Mesenchymal stem cell (in vitro differentiated cells and primary cell): ENCODE measurements around the gene SAT1. TPM values are rescaled to one million over a fixed set of nuclear protein-coding genes. Genes with fewer than 3 reads are reported as not detected.
A peak's percentile ranks its signal among the peaks of the same experiment; 100 is the strongest.

Experiments used
- DNase-seq: peaks from one replicate; pipeline ENCODE4 v3.0.0-alpha.2; 2013
- H2AFZ ChIP-seq: one replicate; pipeline ENCODE4 v1.6.1; 2013; ENCODE audit warnings: low read depth, mild to moderate bottlenecking, control low read depth, inconsistent platforms, low read length, moderate library complexity
- H2AK5ac ChIP-seq: 2 replicates; pipeline ENCODE4 v1.6.1; 2013; ENCODE audit warnings: low read length, moderate library complexity, mild to moderate bottlenecking, inconsistent platforms; ENCODE audit not compliant: severe bottlenecking
- H2BK120ac ChIP-seq: one replicate; pipeline ENCODE4 v1.6.1; 2013; ENCODE audit warnings: low read depth, mild to moderate bottlenecking, inconsistent platforms, low read length, moderate library complexity
- H2BK12ac ChIP-seq, 2 experiments: one replicate each; pipeline ENCODE4 v1.6.1; 2013; ENCODE audit warnings: inconsistent platforms in 2 of 2, low read length in 2 of 2, mild to moderate bottlenecking in 2 of 2, moderate library complexity in 2 of 2, control low read depth in 1 of 2
- H2BK15ac ChIP-seq: one replicate; pipeline ENCODE4 v1.6.1; 2013; ENCODE audit warnings: mild to moderate bottlenecking, low read depth, inconsistent platforms; ENCODE audit not compliant: poor library complexity, severe bottlenecking
- H2BK5ac ChIP-seq: 2 replicates; pipeline ENCODE4 v1.6.1; 2013; ENCODE audit warnings: low read depth, mild to moderate bottlenecking, low read length, control low read depth, inconsistent platforms; ENCODE audit not compliant: poor library complexity, severe bottlenecking
- H3K14ac ChIP-seq, 2 experiments: one replicate each; pipeline ENCODE4 v1.6.1; 2013; ENCODE audit warnings: inconsistent platforms in 2 of 2, low read length in 2 of 2, control low read depth in 1 of 2, mild to moderate bottlenecking in 1 of 2, moderate library complexity in 1 of 2
- H3K18ac ChIP-seq, 2 experiments: one replicate each; pipeline ENCODE4 v1.6.1; 2013; ENCODE audit warnings: inconsistent platforms in 2 of 2, low read length in 2 of 2, control low read depth in 1 of 2, low read depth in 1 of 2, mild to moderate bottlenecking in 1 of 2
- H3K23ac ChIP-seq, 2 experiments: one replicate each; pipeline ENCODE4 v1.6.1; 2013; ENCODE audit warnings: inconsistent platforms in 2 of 2, low read length in 2 of 2, mild to moderate bottlenecking in 2 of 2, moderate library complexity in 2 of 2, control low read depth in 1 of 2
- H3K27ac ChIP-seq: 2 replicates; pipeline ENCODE4 v1.5.1; 2013; ENCODE audit warnings: mild to moderate bottlenecking, moderate library complexity, low read length, control low read depth, inconsistent platforms; ENCODE audit not compliant: poor library complexity, severe bottlenecking
- H3K27me3 ChIP-seq, 2 experiments: 2 replicates each; pipeline versions ENCODE4 v1.6.1 to v1.7.0; 2013; ENCODE audit warnings: low read length in 2 of 2, mild to moderate bottlenecking in 2 of 2, moderate library complexity in 2 of 2, control low read depth in 1 of 2, inconsistent platforms in 1 of 2; ENCODE audit not compliant: control insufficient read depth in 1 of 2, insufficient read depth in 1 of 2
- H3K36me3 ChIP-seq, 2 experiments: 2 replicates each; pipeline versions ENCODE4 v1.6.1 to v1.7.0; 2013; ENCODE audit warnings: low read length in 2 of 2, control low read depth in 1 of 2, inconsistent platforms in 1 of 2, low read depth in 1 of 2, mild to moderate bottlenecking in 1 of 2; ENCODE audit not compliant: insufficient read depth in 2 of 2, control insufficient read depth in 1 of 2
- H3K4ac ChIP-seq, 2 experiments: one replicate each; pipeline ENCODE4 v1.6.1; 2013; ENCODE audit warnings: inconsistent platforms in 2 of 2, low read length in 2 of 2, mild to moderate bottlenecking in 2 of 2, moderate library complexity in 2 of 2, control low read depth in 1 of 2, low read depth in 1 of 2
- H3K4me1 ChIP-seq: 2 replicates; pipeline ENCODE4 v1.6.1; 2013; ENCODE audit warnings: low read depth, low read length, control low read depth; ENCODE audit not compliant: control insufficient read depth, insufficient read depth
- H3K4me2 ChIP-seq: 2 replicates; pipeline ENCODE4 v1.6.1; 2013; ENCODE audit warnings: low read length, mild to moderate bottlenecking, inconsistent platforms; ENCODE audit not compliant: poor library complexity, severe bottlenecking
- H3K4me3 ChIP-seq, 2 experiments: 2 replicates each; pipeline versions ENCODE4 v1.5.1 to v1.7.0; 2013; ENCODE audit warnings: low read length in 2 of 2, mild to moderate bottlenecking in 2 of 2, control low read depth in 1 of 2, low read depth in 1 of 2; ENCODE audit not compliant: insufficient read depth in 1 of 2
- H3K79me1 ChIP-seq: replicated peaks from 2 replicates; pipeline ENCODE4 v1.6.1; 2013; ENCODE audit warnings: mild to moderate bottlenecking, control low read depth, low read length, inconsistent platforms; ENCODE audit not compliant: poor library complexity, severe bottlenecking
- H3K9ac ChIP-seq: 2 replicates; pipeline ENCODE4 v1.7.0; 2013; ENCODE audit warnings: mild to moderate bottlenecking, low read length, moderate library complexity
- H3K9me3 ChIP-seq: 2 replicates; pipeline ENCODE4 v1.7.0; 2013; ENCODE audit warnings: mild to moderate bottlenecking, low read length; ENCODE audit not compliant: control insufficient read depth
- H4K8ac ChIP-seq: one replicate; pipeline ENCODE4 v1.6.1; 2013; ENCODE audit warnings: inconsistent platforms, mild to moderate bottlenecking, low read length, moderate library complexity
- H4K91ac ChIP-seq: one replicate; pipeline ENCODE4 v1.6.1; 2013; ENCODE audit warnings: mild to moderate bottlenecking, low read length, inconsistent platforms
- WGBS: methylation state at CpG from one replicate; pipeline ENCODE4 v1.1.7; 2013; ENCODE audit warnings: mixed read lengths; 5-methylcytosine and 5-hydroxymethylcytosine counted together
- polyA plus RNA-seq, 2 experiments: library from polyadenylated mRNA; stranded (reverse); fragments of 200-250 nt; gene quantifications; one replicate each; pipeline ENCODE4 v1.2.3, GENCODE V29; 2013

The SAT1 gene
- 314 TPM for polyA plus RNA-seq (2013, experiment 1 of 2)
- 311 TPM for polyA plus RNA-seq (2013, experiment 2 of 2)

- H3K14ac ChIP-seq = no peak within 1 kb of the TSS
- 0% methylated on average over 40 of the region's 58 CpGs for WGBS
- H3K18ac ChIP-seq = peak within 1 kb of the TSS; percentile 37 to 75
- H2AK5ac ChIP-seq = no peak within 1 kb of the TSS
- peak within 1 kb of the TSS; percentile 27 for H4K8ac ChIP-seq
- H3K4ac ChIP-seq = peak within 1 kb of the TSS in 1 of 2 experiments; percentile 51
- no peak within 1 kb of the TSS for H2BK120ac ChIP-seq
- H3K9me3 ChIP-seq = no peaks in the 10 kb centered on the region
- H2BK15ac ChIP-seq = no peak within 1 kb of the TSS
- H3K4me1 ChIP-seq = no peaks in the 10 kb centered on the region
- peak within 1 kb of the TSS; percentile 34 for H3K4me2 ChIP-seq
- peak within 1 kb of the TSS; percentile 66 to 90 for H3K4me3 ChIP-seq
- H3K36me3 ChIP-seq = peaks cover 0 to 16% of the 10 kb centered on the region in 2 experiments
- no peaks in the 10 kb centered on the region for H3K79me1 ChIP-seq
- no peaks in the 10 kb centered on the region for H3K27me3 ChIP-seq
- H2AFZ ChIP-seq = peak within 1 kb of the TSS; percentile 63
- peak; percentile 97 for DNase-seq
- peak within 1 kb of the TSS; percentile 68 for H4K91ac ChIP-seq
- no peak within 1 kb of the TSS for H2BK12ac ChIP-seq
- peak within 1 kb of the TSS; percentile 68 for H3K27ac ChIP-seq
- H2BK5ac ChIP-seq = no peak within 1 kb of the TSS
- H3K23ac ChIP-seq = no peak within 1 kb of the TSS
- peak within 1 kb of the TSS; percentile 92 for H3K9ac ChIP-seq
These were observed at the start of gene SAT1 for GRCh38 chrX:23782863-23783588. SAT1 (plus strand) TSS chrX:23783173; CDS start chrX:23783352, 179 bp downstream.

- Histone ChIP-seq H4K91ac (no peak overlapping the region), H3K79me1 (no peaks in the 10 kb centered on the region), H3K4me1 (no peaks in the 10 kb centered on the region), H4K8ac (no peak overlapping the region), H2BK5ac (no peak overlapping the region), H2AK5ac (no peak overlapping the region), H3K4ac (no peak overlapping the region), H3K9ac (no peak overlapping the region), H2BK12ac (no peak overlapping the region), H3K27ac (no peak overlapping the region), H3K27me3 (no peaks in the 10 kb centered on the region), H3K36me3 (peaks cover 0 to 16% of the 10 kb centered on the region in 2 experiments), H3K14ac (no peak overlapping the region), H3K23ac (no peak overlapping the region), H2AFZ (no peak overlapping the region), H3K4me2 (no peak overlapping the region), H2BK15ac (no peak overlapping the region), H3K4me3 (no peak overlapping the region), H3K18ac (no peak overlapping the region), H2BK120ac (no peak overlapping the region), H3K9me3 (no peaks in the 10 kb centered on the region)
- WGBS = 100% methylated on average over 1 of the region's 3 CpGs
- no peak for DNase-seq
These were observed 46.9 kb upstream of the SAT1 start for GRCh38 chrX:23736030-23736429.

GRCh38 chrX:23737413-23737812 is 45.6 kb upstream of the SAT1 start:
- Histone ChIP-seq H3K9me3 (no peaks in the 10 kb centered on the region), H2BK120ac (no peak overlapping the region), H3K9ac (no peak overlapping the region), H3K14ac (no peak overlapping the region), H3K79me1 (no peaks in the 10 kb centered on the region), H3K36me3 (peaks cover 0 to 8% of the 10 kb centered on the region in 2 experiments), H3K27me3 (no peaks in the 10 kb centered on the region), H3K4me1 (no peaks in the 10 kb centered on the region), H2AFZ (no peak overlapping the region), H3K23ac (no peak overlapping the region), H3K18ac (no peak overlapping the region), H3K4me3 (no peak overlapping the region), H2BK12ac (no peak overlapping the region), H3K4me2 (no peak overlapping the region), H4K8ac (no peak overlapping the region), H3K4ac (no peak overlapping the region), H3K27ac (no peak overlapping the region), H2BK15ac (no peak overlapping the region), H2AK5ac (no peak overlapping the region), H2BK5ac (no peak overlapping the region), H4K91ac (no peak overlapping the region)
- peak; percentile 37 for DNase-seq

- peak overlapping the region; percentile 40 to 70 for H3K18ac ChIP-seq
- H3K4me2 ChIP-seq = peak overlapping the region; percentile 66
- WGBS = 0% methylated on average over 5 of the region's 6 CpGs
- no peak overlapping the region for H3K14ac ChIP-seq
- no peaks in the 10 kb centered on the region for H3K4me1 ChIP-seq
- H3K9me3 ChIP-seq = no peaks in the 10 kb centered on the region
- H2BK12ac ChIP-seq = no peak overlapping the region
- H4K8ac ChIP-seq = no peak overlapping the region
- H2BK5ac ChIP-seq = no peak overlapping the region
- H3K23ac ChIP-seq = no peak overlapping the region
- H3K4me3 ChIP-seq = peak overlapping the region; percentile 37 to 84
- no peak overlapping the region for H2AK5ac ChIP-seq
- H3K27ac ChIP-seq = peak overlapping the region; percentile 95
- H3K27me3 ChIP-seq = no peaks in the 10 kb centered on the region
- peak overlapping the region; percentile 98 for H3K9ac ChIP-seq
- H3K36me3 ChIP-seq = no peaks in the 10 kb centered on the region
- no peak overlapping the region for H2BK120ac ChIP-seq
- peak; percentile 80 for DNase-seq
- no peaks in the 10 kb centered on the region for H3K79me1 ChIP-seq
- H3K4ac ChIP-seq = peak overlapping the region in 1 of 2 experiments; percentile 61
- H4K91ac ChIP-seq = no peak overlapping the region
- H2BK15ac ChIP-seq = no peak overlapping the region
- H2AFZ ChIP-seq = no peak overlapping the region
These were observed 40.7 kb upstream of the SAT1 start for GRCh38 chrX:23742174-23742696.
